HG02798 (cell line): ENCODE data around the gene CPED1.
"Not testable (repeated sequence)": the region's sequence is repeated elsewhere in the genome, so short reads cannot be mapped to it uniquely, and the experiment has no call there.

Source experiments
- ATAC-seq: cut with Tn5 transposase; IDR thresholded peaks from one replicate; pipeline ENCODE4 v1.9.1; 2021; ENCODE audit warnings: mild to moderate bottlenecking; ENCODE audit not compliant: unreplicated experiment, poor library complexity

The CPED1 gene

GRCh38 chr7:120979765-120980499, 8.6 kb upstream of the CPED1 start:
- no peak for ATAC-seq

DNA sequence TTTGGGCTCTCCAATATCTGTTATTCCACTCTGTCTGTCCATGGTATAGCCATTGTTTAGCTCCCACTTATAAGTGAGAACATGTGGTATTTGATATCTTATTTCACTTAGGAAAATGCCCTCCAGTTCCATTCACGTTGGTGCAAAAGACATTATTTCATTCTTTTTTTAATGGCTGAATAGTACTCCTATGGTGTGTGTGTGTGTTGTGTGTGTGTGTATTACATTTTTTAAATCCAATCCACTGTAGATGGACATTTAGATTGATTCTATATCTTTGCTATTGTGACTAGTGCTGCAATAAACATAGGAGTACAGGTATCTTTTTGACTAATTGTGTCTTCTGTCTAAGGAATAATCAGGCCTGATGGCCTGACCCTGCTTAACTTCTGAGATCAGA, 7.4 kb upstream of the CPED1 start:
- no peak for ATAC-seq

DNA sequence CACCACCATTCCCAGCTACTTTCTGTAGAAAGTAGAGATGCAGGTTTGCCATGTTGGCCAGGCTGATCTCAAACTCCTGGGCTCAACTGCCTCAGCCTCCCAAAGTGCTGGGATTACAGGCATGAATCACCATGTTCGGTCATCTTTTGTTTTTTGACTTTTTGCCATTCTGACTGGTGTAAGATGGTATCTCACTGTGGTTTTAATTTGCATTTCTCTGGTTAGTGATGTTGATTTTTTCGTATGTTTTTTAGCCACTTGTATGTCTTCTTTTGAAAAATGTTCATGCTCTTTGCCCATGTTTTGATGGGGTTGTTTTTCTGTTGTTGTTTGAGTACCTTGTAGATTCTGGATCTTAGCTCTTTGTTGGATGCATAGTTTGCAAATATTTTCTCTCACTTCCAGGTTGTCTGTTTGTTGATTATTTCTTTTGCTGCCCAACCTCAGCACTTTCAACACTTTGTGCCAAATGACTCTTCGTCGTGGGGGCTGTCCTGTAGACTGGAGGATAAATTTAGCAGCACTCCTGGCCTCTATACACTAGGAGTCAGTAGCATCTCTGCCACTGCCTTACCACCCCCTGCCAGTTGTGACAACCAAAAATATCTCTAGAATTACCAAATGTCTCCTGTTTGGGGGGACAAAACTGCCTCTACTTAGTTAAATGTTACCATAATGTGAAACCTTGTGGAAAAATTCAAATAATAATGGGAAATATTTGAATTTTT, 6.5 kb upstream of the CPED1 start:
- ATAC-seq = peak; percentile 57

DNA sequence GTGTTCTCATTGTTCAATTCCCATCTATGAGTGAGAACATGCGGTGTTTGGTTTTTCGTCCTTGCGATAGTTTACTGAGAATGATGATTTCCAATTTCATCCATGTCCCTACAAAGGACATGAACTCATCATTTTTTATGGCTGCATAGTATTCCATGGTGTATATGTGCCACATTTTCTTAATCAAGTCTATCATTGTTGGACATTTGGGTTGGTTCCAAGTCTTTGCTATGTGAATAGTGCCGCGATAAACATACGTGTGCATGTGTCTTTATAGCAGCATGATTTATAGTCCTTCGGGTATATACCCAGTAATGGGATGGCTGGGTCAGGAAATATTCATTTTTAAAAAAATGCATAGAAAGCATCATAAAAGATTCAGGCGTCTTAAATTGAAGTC, 4.9 kb upstream of the CPED1 start:
- ATAC-seq = not testable (repeated sequence)

GRCh38 chr7:120984406-120984805, 4.1 kb upstream of the CPED1 start:
- ATAC-seq = no peak

GRCh38 chr7:120985130-120985758, 3.3 kb upstream of the CPED1 start:
- ATAC-seq = no peak

- no peak for ATAC-seq
These were observed 2.7 kb upstream of the CPED1 start for GRCh38 chr7:120985839-120986238.

GRCh38 chr7:120986650-120987049, 1.9 kb upstream of the CPED1 start:
- no peak for ATAC-seq

GRCh38 chr7:120987280-120987679, 1.2 kb upstream of the CPED1 start:
- ATAC-seq = no peak

DNA sequence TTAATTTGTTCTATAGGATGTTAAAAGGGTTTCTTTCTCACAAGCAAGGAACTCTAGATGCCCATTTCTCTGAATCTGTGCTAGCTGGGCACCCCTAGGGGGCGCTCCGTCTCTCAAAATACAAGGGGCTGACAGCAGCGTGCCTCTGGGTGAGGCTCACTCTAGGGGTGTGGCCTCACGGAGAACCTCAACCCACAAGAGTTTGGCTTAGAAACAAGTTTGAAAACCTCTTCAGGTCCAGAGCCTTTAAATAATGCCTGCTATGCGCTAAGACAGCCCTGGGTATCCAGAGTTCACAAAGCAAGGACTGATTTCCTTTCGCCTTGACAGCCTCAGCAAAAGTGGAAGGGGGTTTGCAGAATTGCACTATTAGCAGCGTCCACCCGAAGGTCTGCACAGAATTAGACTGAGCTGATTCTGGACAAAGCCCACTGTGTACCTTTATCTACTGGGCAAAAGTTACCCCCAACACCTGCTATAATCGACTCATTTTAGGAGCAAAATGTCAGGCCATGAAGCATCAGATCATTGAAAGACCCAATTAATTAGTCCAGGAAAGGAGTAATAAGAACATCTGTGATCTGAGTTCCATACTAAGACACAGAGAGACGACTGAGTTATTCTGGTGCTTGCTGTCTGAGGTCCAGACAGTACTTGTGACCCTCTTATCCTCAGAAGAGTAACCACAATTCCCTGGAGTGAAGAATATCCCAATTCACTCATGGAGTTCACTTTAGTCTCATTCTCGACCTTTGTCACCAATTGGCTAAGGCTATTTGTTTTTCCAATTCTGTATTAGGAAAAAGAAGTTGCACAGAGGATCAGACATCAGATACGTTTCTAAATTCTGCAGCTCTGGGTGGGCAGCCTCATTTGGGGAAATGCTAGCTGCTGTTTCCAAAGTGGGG, 574 bp upstream of the CPED1 start:
- ATAC-seq = peak; percentile 95

- no peak for ATAC-seq
These were observed 1.0 kb downstream of the CPED1 start for GRCh38 chr7:120989257-120990220.

DNA sequence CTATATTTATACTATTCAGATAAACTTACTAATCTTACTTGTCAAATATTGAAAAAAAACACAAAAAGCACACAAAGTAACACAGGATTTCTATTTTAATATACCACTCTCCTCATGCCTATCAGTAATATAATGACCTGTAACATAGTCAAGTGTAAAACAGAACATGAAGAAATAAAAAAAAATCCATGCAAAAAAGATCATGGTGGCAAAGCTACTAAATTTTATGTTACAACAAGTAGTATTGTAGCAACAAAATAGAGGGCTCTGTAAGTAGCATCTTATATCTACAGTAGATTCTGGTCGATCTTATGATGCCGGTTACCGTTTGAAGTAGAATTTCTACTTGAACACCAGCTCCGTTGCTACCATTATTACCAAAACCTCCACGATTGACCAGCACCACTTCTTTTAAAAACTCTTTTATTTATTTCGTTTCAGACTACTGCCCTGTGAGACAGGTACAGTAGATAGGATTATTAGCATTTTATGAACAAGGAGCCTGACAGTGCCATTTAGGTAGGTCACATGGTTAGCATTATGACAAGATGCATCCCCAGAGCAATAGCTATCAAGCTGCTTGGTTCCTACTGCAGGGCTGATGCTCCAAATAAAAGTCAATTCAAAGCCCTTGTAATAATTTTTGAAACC, 2.1 kb downstream of the CPED1 start:
- ATAC-seq = no peak

DNA sequence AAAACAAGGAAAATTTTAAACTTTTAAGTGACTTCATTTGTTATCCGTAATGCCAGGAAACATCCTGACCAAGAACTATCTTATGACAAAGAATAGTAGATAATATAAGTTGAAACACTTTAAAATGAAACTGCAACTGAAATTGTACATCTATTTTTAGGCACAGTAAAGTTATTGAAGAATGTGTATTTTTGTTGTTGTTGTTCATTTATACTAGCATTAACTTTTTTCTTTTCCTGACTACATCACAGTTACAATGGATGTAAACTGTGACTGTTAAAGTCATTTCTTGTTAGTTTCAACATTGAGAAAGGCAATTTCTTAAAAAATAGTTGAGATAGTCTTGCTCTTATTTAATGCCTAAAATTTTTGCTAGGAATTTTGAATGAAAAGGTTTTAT, 2.6 kb downstream of the CPED1 start:
- peak; percentile 20 for ATAC-seq

GRCh38 chr7:120991581-120991980, 3.1 kb downstream of the CPED1 start:
- ATAC-seq = no peak

- no peak for ATAC-seq
These were observed 3.9 kb downstream of the CPED1 start for GRCh38 chr7:120992272-120992964.

GRCh38 chr7:120992965-120993494, 4.5 kb downstream of the CPED1 start:
- no peak for ATAC-seq

DNA sequence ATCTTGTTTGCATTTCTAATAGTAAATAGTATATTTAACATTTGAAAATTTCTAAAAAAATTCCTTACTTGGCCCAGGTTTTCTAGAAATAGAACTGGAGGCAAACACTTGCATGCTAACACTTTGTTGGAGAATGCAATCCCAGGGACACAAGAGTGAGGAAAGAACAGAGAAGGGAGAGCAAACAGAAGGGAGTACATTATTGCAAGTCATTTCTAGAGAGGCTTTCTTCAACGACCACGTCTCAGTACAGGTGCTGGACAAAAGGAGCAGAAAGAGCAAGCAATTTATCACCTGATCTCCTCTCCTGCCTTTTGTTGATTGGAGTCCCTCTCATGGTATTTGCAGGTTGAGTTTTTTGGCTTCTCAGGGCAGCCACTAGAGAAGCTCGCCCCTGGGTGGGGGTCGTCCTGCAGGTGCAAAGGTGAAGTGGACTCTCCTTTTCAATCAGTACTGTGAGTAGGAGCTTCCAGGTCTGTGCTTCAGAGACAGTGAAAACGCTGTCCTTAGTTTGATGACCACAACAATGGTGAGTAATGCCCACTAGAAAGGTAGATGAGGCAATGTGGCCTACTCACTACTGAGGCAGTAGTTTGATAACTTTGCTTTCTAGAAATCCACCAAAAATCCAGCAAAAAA, 5.2 kb downstream of the CPED1 start:
- no peak for ATAC-seq
